SJSA1 (cell line): ENCODE measurements around the gene C4BPB. TPM values are rescaled to one million over a fixed set of nuclear protein-coding genes. Genes with fewer than 3 reads are reported as not detected.
"Not testable (repeated sequence)": the region's sequence is repeated elsewhere in the genome, so short reads cannot be mapped to it uniquely, and the experiment has no call there.

ENCODE experiments used
- DNase-seq, 2 experiments: peaks; one replicate each; pipeline ENCODE4 v3.0.0-alpha.2; 2015 to 2020; ENCODE audit warnings: low spot score in 2 of 2, low read depth in 1 of 2
- H3K27ac ChIP-seq: fragments of 250-450 bp; sonication (Bioruptor Pico); 2 replicates; pipeline ENCODE4 v1.5.1; 2020; ENCODE audit warnings: mild to moderate bottlenecking, moderate library complexity
- H3K27me3 ChIP-seq: fragments of 250-450 bp; sonication (Bioruptor Pico); replicated peaks from 2 replicates; pipeline ENCODE4 v1.5.1; 2020; ENCODE audit warnings: mild to moderate bottlenecking, moderate library complexity
- H3K36me3 ChIP-seq: fragments of 250-450 bp; sonication (Bioruptor Pico); 2 replicates; pipeline ENCODE4 v1.5.1; 2020; ENCODE audit warnings: mild to moderate bottlenecking
- H3K4me1 ChIP-seq: fragments of 250-450 bp; sonication (Bioruptor Pico); replicated peaks from 2 replicates; pipeline ENCODE4 v1.6.1; 2021; ENCODE audit warnings: mild to moderate bottlenecking
- H3K4me3 ChIP-seq: fragments of 250-450 bp; sonication (Bioruptor Pico); 2 replicates; pipeline ENCODE4 v1.5.1; 2020; ENCODE audit warnings: mild to moderate bottlenecking
- H3K9me3 ChIP-seq: fragments of 250-450 bp; sonication (Bioruptor Pico); replicated peaks from 2 replicates; pipeline ENCODE4 v1.5.1; 2020; ENCODE audit warnings: mild to moderate bottlenecking
- total RNA-seq: library from RNA; depleted of rRNA; stranded (reverse); fragments of >200 nt; shearing (Covaris generic); gene quantifications from 2 replicates; pipeline ENCODE4 v1.2.3, GENCODE V29; 2014; rRNA removed

C4BPB gene, protein sequence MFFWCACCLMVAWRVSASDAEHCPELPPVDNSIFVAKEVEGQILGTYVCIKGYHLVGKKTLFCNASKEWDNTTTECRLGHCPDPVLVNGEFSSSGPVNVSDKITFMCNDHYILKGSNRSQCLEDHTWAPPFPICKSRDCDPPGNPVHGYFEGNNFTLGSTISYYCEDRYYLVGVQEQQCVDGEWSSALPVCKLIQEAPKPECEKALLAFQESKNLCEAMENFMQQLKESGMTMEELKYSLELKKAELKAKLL
- 0.28 and 1.8 TPM in 2 replicates for total RNA-seq

DNA sequence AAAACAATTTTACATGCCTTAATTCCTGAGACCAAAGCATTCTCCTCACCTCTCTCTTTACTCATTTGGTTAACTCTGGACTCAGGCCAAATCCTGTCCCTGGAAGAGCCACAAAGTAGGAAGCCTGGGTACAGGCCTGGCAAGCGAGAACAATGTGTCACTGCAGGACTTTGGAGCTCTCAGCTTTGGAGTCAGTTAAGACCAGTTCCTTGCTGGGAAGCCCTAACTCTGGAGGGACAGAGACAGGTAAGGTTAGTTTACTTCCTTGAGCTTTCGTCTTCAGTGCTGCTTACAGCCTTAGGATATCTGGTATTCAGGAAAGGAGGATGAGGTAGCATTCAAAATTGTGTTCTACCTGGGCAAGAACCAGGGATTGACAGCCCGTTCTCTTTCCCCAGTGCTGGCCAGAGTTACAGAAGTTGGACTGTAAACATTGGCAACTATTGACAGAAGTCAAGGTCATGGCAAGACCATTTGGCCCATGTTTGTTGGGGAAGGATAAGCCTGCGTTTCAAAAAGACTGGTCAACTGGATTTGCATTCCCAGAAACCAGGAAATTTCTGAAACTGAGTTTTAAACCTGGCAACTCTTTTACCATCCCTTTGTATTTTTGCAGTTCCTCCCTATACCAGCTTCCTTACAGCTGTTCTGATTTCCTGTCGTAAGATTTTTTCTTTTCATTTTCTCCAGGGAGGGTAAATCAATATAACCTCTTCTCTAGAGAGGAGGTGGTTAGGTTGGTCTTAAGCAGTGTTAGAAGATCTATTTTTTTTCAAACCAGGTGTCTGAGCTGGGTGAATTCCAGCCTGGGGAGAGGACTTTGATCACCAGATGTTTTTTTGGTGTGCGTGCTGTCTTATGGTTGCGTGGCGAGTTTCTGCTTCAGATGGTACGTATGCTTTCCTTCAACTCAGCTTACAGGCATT lies at the start of gene C4BPB:
TSS of gene C4BPB (plus strand) at position 160 of the 926 bp plus-strand sequence. CDS start at position 832, 672 bp downstream.
- Histone ChIP-seq H3K4me3 (peak within 1 kb of the TSS; percentile 24), H3K27ac (peak within 1 kb of the TSS; percentile 54), H3K36me3 (no peaks in the 10 kb centered on the region), H3K27me3 (no peaks in the 10 kb centered on the region), H3K9me3 (no peaks in the 10 kb centered on the region), H3K4me1 (peaks cover 27% of the 10 kb centered on the region)
- peak in 1 of 2 experiments; percentile 34 for DNase-seq

DNA sequence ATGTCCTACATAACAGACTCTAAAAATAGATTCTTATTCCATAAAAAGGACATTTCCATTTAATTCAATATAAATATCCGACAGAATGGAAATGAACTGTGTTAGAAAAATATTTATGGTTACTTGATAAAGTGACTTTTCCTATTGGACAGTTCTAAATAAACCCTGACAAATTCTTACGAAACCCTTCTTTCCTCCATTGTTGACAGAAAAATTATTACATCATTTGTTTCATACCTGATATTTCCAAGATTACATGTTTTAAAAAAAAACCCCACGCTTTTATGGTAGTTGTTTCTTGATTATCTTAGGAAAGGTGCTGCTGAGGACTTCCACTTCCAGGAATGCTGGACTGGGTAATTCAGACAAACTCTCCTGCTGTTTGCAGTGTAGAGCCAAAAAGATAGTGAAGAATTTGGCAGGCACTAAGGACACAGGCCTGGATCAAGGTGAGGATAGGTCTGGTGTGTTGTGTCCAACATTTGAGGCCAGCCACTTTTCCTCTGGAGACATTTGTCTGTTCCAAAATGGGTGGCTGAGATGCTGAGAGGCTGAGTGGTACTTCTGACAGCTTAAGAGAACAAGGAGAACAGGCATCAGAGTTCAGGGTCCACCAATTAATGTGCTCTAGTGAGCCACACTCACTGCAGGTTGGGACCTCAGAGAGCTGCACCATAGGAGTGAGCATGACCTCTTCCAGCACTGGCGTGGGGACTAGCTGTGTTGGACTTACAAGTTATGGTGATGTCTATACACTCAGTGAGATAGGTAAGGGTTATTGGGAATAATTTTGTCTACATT lies 49.1 kb upstream of the C4BPB start:
- Histone ChIP-seq H3K4me3 (no peak overlapping the region), H3K36me3 (peaks cover 6% of the 10 kb centered on the region; the same call in 1 of the 2 replicates), H3K27ac (peak overlapping the region; percentile 19; the same call in 1 of the 2 replicates), H3K9me3 (no peaks in the 10 kb centered on the region), H3K27me3 (no peaks in the 10 kb centered on the region), H3K4me1 (peaks cover 24% of the 10 kb centered on the region)
- no peak for DNase-seq

DNA sequence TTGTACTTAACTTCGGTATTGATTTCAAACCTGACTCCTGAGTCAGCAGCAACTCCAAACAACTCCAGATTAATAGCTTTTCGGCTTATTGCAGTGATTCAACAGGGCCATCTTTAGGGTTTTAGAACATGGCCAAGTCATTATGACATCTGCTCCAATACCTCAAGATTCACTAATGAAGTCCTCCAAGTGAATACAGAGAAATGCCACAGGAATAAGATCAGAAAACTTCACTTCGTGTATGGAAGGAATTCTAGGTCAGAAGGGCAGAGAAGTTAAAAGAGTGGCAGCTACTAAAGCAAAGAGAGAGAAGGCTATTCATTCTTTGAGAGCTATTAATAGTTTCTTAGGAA lies 48.5 kb upstream of the C4BPB start:
- peaks cover 8% of the 10 kb centered on the region for H3K36me3 ChIP-seq
- peak overlapping the region; percentile 19; the same call in 1 of the 2 replicates for H3K27ac ChIP-seq
- peak in 1 of 2 experiments; percentile 37 for DNase-seq
- no peak overlapping the region for H3K4me3 ChIP-seq
- H3K4me1 ChIP-seq = peaks cover 18% of the 10 kb centered on the region
- H3K9me3 ChIP-seq = no peaks in the 10 kb centered on the region
- no peaks in the 10 kb centered on the region for H3K27me3 ChIP-seq

DNA sequence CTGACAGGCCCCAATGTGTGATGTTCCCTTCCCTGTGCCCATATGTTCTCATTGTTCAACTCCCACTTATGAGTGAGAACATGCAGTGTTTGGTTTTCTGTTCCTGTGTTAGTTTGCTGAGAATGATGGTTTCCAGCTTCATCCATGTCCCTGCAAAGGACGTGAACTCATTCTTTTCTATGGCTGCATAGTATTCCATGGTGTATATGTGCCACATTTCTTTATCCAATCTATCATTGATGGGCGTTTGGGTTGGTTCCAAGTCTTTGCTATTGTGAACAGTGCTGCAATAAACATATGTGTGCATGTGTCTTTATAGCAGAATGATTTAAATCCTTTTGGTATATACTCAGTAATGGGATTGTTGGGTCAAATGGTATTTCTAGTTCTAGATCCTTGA lies 47.3 kb upstream of the C4BPB start:
- not testable (repeated sequence) for H3K4me3 ChIP-seq, DNase-seq, H3K27me3 ChIP-seq, H3K27ac ChIP-seq, H3K9me3 ChIP-seq
- peaks cover 14% of the 10 kb centered on the region for H3K4me1 ChIP-seq
- H3K36me3 ChIP-seq = peaks cover 18% of the 10 kb centered on the region

DNA sequence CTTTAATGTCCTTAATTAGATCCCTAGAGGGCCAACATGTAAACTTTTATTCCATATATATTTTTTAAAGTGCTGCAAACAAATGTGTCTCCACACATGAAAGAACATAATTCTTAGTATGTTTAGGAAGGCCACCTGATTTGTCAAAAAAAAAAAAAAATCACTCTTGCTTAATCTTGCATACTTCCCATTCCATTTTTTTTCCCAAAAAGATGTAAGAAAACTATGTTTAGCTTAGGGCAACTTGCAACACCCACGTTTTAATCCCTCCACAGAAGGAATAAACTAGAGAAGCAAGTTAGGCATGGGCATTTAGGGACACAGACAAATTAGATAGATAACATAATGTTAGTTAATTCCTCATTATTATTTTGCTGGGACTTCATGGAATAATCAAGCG lies 43.2 kb upstream of the C4BPB start:
- H3K36me3 ChIP-seq = peaks cover 51% of the 10 kb centered on the region
- no peak overlapping the region for H3K4me3 ChIP-seq
- H3K27me3 ChIP-seq = no peaks in the 10 kb centered on the region
- H3K4me1 ChIP-seq = peaks cover 7% of the 10 kb centered on the region
- DNase-seq = no peak
- H3K9me3 ChIP-seq = no peaks in the 10 kb centered on the region
- H3K27ac ChIP-seq = no peak overlapping the region

DNA sequence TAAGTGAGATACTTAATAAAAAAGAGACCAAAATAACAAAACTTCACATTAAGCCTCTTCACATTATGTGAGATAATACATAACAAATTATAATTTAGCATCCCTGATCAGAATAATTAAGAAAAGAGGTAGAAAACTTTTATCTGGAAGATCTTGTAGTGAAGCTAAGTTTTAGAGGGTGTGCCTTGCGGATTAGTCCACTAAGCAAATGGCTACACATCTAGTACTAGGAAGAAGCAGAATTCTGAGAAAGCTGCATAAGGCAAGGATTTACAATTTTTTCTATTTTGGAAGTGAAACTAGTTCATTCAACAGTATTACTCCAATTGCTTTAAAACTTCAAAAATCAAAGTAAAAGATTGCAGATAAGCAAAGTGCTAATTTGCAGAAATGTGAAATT lies 41.2 kb upstream of the C4BPB start:
- Histone ChIP-seq H3K27ac (no peak overlapping the region), H3K4me3 (no peak overlapping the region), H3K9me3 (no peaks in the 10 kb centered on the region), H3K4me1 (peaks cover 20% of the 10 kb centered on the region), H3K36me3 (peaks cover 49% of the 10 kb centered on the region), H3K27me3 (no peaks in the 10 kb centered on the region)
- no peak for DNase-seq

DNA sequence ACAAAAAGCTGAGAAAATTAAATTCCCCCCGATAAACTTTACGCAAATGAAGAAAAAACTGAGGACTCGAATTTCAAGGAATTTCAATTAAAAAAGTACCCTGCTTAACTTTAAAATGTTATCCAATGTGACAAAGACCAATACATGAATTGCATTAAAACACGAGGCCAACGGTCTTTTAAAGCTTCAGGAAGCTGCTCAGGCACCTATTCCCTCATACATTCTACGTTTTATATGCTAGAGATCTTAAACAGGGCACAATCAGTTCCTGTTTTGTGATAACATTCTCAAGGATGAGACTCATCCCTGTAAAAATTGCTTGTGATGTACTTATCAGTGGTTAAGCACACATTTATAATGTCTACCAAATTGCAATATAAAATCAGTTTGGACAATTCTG lies 40.6 kb upstream of the C4BPB start:
- Histone ChIP-seq H3K4me3 (no peak overlapping the region), H3K27ac (no peak overlapping the region)

DNA sequence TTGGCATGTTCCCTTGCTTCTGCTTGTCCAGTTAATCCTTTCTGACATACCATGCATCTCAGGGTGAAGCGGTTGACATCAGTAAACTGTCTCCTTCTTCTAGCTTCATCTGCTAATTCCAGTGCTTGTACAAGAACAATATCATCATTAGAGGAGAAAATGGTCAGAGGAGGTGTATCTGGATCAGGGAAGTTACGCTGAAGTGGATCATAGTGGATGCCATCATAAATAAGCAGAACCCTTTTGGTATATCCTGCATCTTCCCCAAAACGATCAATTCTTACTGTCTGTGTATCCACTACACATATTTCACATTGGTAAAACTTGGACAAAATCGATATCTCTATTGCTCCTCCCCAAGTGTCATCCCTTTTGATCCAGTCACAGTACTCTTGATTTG lies 39.6 kb upstream of the C4BPB start:
- no peak overlapping the region for H3K4me3 ChIP-seq
- no peak overlapping the region for H3K27ac ChIP-seq
- no peaks in the 10 kb centered on the region for H3K9me3 ChIP-seq
- peaks cover 20% of the 10 kb centered on the region for H3K4me1 ChIP-seq
- H3K27me3 ChIP-seq = no peaks in the 10 kb centered on the region
- DNase-seq = no peak
- H3K36me3 ChIP-seq = peaks cover 49% of the 10 kb centered on the region

More for the DNA sequence above, 40.6 kb upstream of the C4BPB start:
- Histone ChIP-seq H3K4me1 (peaks cover 20% of the 10 kb centered on the region), H3K36me3 (peaks cover 49% of the 10 kb centered on the region), H3K27me3 (no peaks in the 10 kb centered on the region), H3K9me3 (no peaks in the 10 kb centered on the region)
- DNase-seq = no peak

DNA sequence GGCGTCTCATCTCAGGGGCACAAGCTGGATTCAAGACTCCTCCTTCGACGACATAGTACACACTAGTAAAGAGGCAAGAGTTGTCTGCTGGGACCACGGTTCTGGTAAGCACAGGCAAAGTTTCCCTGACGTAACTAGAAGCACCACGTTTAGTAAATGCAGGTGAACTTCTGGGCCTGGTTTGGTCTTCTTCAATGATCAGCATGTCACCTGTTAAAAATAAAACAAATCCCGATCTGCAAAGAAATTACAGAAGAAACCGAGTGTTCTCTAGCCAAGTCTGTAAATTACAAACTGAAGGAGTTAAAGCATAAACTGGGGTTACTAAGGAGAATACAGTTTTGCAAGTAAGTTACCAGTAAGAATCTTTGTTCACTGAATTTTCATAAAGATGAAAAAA lies 39.1 kb upstream of the C4BPB start:
- H3K4me3 ChIP-seq = peak overlapping the region; percentile 89
- H3K9me3 ChIP-seq = no peaks in the 10 kb centered on the region
- H3K36me3 ChIP-seq = peaks cover 49% of the 10 kb centered on the region
- H3K27ac ChIP-seq = no peak overlapping the region
- H3K4me1 ChIP-seq = peaks cover 20% of the 10 kb centered on the region
- DNase-seq = no peak
- H3K27me3 ChIP-seq = no peaks in the 10 kb centered on the region

DNA sequence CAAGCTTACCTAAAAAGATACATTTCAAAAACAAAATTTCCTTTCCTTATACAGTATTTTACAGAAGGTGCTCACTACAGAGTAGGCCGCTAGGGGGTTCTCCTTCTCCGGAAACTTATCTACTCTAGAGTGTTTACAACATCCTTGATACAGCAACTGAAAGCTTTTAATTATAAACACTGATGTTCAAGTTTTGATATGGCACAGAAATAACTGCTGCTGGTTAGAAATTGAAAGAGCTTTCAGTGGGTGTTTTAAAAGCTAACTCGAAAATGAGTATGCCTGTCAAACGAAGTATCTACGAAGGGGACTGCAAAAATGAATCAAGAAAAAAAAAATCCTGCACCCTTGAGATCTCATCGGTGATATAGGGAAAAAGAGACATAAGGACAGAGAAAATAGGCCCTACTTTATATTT lies 38.7 kb upstream of the C4BPB start:
- peak in 1 of 2 experiments; percentile 62 for DNase-seq
- Histone ChIP-seq H3K27ac (peak overlapping the region; percentile 79), H3K4me3 (peak overlapping the region; percentile 89), H3K9me3 (no peaks in the 10 kb centered on the region), H3K36me3 (peaks cover 49% of the 10 kb centered on the region), H3K4me1 (peaks cover 20% of the 10 kb centered on the region), H3K27me3 (no peaks in the 10 kb centered on the region)

DNA sequence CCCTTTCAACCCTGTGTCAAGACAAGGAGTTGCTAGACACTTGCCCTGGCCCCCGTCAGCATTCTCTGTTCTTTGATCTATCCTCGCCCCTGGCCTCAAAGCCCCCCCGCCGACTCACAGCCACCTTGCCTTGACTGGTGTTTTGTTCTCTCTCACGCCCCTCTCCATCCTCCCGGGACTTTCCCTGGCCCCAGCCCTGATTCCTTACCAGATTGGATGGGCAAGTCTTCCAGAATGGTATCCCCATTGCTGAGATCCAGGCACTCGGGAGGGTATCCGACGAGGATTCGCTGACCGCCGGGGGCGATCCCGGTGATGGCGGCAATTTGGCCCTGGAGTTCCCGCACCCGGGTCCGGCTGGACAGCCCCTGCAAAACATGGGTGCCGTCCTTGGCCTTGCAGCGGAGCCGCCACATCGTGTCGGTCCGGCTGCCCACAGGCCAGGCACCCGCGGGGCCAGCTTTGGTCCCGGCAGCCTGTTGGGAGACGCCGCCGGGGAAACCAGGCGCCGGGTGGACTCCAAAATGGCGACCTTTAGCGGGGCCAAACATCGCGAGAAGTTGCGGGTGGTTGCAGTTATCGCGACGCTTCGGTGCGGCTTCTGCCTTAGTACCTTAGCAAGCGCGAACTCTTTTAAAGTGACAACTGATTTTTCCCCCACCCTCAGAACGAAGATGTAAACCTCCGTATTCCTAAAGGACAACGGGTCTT lies 38.0 kb upstream of the C4BPB start:
- peak overlapping the region; percentile 89 for H3K4me3 ChIP-seq
- DNase-seq = peak; percentile 89 to 91
- H3K27ac ChIP-seq = peak overlapping the region; percentile 79
- peaks cover 20% of the 10 kb centered on the region for H3K4me1 ChIP-seq
- H3K9me3 ChIP-seq = no peaks in the 10 kb centered on the region
- H3K27me3 ChIP-seq = no peaks in the 10 kb centered on the region
- H3K36me3 ChIP-seq = peaks cover 42% of the 10 kb centered on the region

DNA sequence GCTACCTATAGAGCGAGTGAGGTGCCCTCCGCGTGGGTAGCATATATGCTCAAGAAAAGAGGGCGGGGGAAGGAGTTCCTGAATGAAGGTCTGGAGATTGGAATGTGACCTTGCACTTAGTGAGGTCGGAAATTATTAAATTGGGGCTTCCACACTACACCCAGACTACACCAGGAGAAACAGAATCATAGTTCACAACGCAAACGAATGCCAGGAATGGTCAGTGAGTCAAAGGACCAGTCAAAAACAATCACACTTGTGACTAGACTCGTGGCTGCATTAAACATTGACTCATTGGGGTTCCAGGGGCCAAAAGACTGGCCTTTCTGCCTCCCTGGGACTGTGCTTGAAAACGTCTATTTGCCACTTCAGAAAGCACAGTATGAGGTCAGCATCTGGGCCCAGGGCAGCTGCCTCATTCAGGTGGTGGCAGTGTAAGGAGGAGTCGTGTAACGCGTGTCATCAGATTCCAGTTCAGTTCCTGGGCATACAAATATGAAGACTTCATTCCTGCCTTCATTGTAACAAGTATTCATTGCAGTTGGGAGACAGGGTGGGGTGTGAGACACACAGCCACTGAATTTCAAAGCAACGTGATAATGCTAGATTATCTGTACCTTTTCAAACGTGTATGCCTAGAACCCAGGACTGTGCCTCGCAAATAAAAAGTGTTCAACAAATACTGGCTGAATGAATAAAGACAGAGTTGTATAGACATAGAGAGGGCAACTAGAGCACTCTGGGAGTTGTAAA lies 37.3 kb upstream of the C4BPB start, which contains the start of gene YOD1:
TSS of gene YOD1 (minus strand) at position 18 of the 753 bp plus-strand sequence. CDS start 178 bp downstream, outside the sequence.
- Histone ChIP-seq H3K27ac (peak within 1 kb of the TSS; percentile 79), H3K27me3 (no peaks in the 10 kb centered on the region), H3K9me3 (no peaks in the 10 kb centered on the region), H3K4me1 (peaks cover 20% of the 10 kb centered on the region), H3K36me3 (peaks cover 37% of the 10 kb centered on the region), H3K4me3 (peak within 1 kb of the TSS; percentile 89)
- no peak for DNase-seq
